Neural cell (in vitro differentiated cells): ENCODE data around the gene ZNF432.

Experiments used
- MXI1 ChIP-seq: fragments of 450-650 bp; conservative IDR thresholded peaks from 2 replicates; pipeline ENCODE4 v1.6.1; 2014; ENCODE audit warnings: antibody characterized with exemption, mild to moderate bottlenecking; ENCODE audit not compliant: poor library complexity, severe bottlenecking
- POLR2AphosphoS5 ChIP-seq: IDR thresholded peaks from 2 replicates; pipeline ENCODE4 v1.6.1; 2012
- REST ChIP-seq: IDR thresholded peaks from 2 replicates; pipeline ENCODE4 v1.6.1; 2012; ENCODE audit warnings: borderline replicate concordance
- SMC3 ChIP-seq: fragments of 450-650 bp; conservative IDR thresholded peaks from 2 replicates; pipeline ENCODE4 v1.6.1; 2014; ENCODE audit warnings: antibody characterized with exemption, mild to moderate bottlenecking, moderate library complexity; ENCODE audit not compliant: poor library complexity
- TF ChIP-seq, protein P1 (sequence below): fragments of 450-650 bp; IDR thresholded peaks from 2 replicates; pipeline ENCODE4 v1.5.1; 2014; ENCODE audit warnings: antibody characterized with exemption, mild to moderate bottlenecking, moderate library complexity; ENCODE audit not compliant: poor library complexity, severe bottlenecking

DNA sequence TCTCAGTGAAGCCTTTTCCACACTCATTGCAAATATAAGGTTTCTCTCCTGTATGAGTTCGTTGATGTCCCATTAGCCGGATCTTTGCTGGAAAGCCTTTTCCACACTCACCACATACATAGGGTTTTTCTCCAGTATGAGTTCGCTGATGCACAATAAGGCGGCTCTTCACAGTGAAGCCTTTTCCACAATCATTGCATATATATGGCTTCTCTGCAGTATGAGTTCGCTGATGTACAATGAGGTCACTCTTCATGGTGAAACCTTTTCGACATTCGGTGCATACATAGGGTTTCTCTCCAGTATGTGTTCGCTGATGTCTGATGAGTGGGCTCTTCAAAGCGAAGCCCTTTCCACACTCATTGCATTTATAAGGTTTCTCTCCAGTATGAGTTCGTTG lies 55.2 kb downstream of the ZNF432 start:
- TF ChIP-seq POLR2AphosphoS5 (no peak), REST (no peak), MXI1 (no peak), SMC3 (no peak)
- TF ChIP-seq, protein P1, sequence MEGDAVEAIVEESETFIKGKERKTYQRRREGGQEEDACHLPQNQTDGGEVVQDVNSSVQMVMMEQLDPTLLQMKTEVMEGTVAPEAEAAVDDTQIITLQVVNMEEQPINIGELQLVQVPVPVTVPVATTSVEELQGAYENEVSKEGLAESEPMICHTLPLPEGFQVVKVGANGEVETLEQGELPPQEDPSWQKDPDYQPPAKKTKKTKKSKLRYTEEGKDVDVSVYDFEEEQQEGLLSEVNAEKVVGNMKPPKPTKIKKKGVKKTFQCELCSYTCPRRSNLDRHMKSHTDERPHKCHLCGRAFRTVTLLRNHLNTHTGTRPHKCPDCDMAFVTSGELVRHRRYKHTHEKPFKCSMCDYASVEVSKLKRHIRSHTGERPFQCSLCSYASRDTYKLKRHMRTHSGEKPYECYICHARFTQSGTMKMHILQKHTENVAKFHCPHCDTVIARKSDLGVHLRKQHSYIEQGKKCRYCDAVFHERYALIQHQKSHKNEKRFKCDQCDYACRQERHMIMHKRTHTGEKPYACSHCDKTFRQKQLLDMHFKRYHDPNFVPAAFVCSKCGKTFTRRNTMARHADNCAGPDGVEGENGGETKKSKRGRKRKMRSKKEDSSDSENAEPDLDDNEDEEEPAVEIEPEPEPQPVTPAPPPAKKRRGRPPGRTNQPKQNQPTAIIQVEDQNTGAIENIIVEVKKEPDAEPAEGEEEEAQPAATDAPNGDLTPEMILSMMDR = no peak
